ENCODE measurements around the gene MED13L. TPM values are rescaled to one million over a fixed set of nuclear protein-coding genes. Genes with fewer than 3 reads are reported as not detected.

Gene MED13L
- total RNA-seq, 1 experiment from 2014 or later = 80.5 TPM

DNA sequence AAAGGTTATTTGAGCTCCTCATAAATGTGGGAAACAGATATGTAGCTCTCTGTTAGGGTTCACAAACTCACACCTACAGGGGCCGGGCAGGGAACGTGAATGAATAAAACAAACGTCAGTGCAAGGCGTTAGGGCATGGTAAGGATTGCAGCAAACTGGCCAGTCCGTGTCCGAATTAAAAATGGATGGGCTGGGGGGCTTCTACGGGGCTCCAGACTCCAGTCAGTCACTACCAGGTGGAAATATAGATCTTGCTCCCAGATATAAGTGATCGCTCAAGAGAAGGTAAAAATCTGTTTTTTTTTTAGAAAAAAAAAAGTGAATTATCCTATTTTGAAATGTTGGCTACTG, 333.1 kb downstream of the MED13L start:
- Mint-ChIP-seq H3K27ac (no peak overlapping the region), H3K27me3 (ENCODE audit: low read depth) (peaks cover 6% of the 10 kb centered on the region), H3K4me3 (no peak overlapping the region), H3K4me1 (peaks cover 9% of the 10 kb centered on the region), H3K9me3 (no peaks in the 10 kb centered on the region), H3K36me3 (no peaks in the 10 kb centered on the region)
- POLR2A ChIA-PET = no interaction called here
- DNase-seq (ENCODE audit: low spot score) = no peak
- CTCF ChIA-PET = interaction anchor here (1.1 kb wide), 1 partner anchor 13 kb away, joined by 3 read pairs; no protein-coding TSS in a partner anchor
- TF ChIP-seq ZNF671 (CRISPR knock-in tag; IDR thresholded peaks at IDR 0.05) (no peak), EMX1 (CRISPR knock-in tag; IDR thresholded peaks at IDR 0.05) (no peak), ZBTB21 (CRISPR knock-in tag; IDR thresholded peaks at IDR 0.05; ENCODE audit: borderline replicate concordance) (no peak), TP53 (CRISPR knock-in tag; IDR thresholded peaks at IDR 0.05) (no peak), ZNF232 (CRISPR knock-in tag; IDR thresholded peaks at IDR 0.05) (no peak)
- TF ChIP-seq, protein P1, sequence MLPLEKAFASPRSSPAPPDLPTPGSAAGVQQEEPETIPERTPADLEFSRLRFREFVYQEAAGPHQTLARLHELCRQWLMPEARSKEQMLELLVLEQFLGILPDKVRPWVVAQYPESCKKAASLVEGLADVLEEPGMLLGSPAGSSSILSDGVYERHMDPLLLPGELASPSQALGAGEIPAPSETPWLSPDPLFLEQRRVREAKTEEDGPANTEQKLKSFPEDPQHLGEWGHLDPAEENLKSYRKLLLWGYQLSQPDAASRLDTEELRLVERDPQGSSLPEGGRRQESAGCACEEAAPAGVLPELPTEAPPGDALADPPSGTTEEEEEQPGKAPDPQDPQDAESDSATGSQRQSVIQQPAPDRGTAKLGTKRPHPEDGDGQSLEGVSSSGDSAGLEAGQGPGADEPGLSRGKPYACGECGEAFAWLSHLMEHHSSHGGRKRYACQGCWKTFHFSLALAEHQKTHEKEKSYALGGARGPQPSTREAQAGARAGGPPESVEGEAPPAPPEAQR (CRISPR knock-in tag; IDR thresholded peaks at IDR 0.05) = no peak
- TF ChIP-seq, protein P2, sequence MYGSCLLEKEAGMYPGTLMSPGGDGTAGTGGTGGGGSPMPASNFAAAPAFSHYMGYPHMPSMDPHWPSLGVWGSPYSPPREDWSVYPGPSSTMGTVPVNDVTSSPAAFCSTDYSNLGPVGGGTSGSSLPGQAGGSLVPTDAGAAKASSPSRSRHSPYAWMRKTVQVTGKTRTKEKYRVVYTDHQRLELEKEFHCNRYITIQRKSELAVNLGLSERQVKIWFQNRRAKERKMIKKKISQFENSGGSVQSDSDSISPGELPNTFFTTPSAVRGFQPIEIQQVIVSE (CRISPR knock-in tag; IDR thresholded peaks at IDR 0.05; ENCODE audit: borderline replicate concordance) = no peak
- TF ChIP-seq, protein P3, sequence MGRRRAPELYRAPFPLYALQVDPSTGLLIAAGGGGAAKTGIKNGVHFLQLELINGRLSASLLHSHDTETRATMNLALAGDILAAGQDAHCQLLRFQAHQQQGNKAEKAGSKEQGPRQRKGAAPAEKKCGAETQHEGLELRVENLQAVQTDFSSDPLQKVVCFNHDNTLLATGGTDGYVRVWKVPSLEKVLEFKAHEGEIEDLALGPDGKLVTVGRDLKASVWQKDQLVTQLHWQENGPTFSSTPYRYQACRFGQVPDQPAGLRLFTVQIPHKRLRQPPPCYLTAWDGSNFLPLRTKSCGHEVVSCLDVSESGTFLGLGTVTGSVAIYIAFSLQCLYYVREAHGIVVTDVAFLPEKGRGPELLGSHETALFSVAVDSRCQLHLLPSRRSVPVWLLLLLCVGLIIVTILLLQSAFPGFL (CRISPR knock-in tag; IDR thresholded peaks at IDR 0.05; ENCODE audit: borderline replicate concordance) = no peak
- TF ChIP-seq, protein P4, sequence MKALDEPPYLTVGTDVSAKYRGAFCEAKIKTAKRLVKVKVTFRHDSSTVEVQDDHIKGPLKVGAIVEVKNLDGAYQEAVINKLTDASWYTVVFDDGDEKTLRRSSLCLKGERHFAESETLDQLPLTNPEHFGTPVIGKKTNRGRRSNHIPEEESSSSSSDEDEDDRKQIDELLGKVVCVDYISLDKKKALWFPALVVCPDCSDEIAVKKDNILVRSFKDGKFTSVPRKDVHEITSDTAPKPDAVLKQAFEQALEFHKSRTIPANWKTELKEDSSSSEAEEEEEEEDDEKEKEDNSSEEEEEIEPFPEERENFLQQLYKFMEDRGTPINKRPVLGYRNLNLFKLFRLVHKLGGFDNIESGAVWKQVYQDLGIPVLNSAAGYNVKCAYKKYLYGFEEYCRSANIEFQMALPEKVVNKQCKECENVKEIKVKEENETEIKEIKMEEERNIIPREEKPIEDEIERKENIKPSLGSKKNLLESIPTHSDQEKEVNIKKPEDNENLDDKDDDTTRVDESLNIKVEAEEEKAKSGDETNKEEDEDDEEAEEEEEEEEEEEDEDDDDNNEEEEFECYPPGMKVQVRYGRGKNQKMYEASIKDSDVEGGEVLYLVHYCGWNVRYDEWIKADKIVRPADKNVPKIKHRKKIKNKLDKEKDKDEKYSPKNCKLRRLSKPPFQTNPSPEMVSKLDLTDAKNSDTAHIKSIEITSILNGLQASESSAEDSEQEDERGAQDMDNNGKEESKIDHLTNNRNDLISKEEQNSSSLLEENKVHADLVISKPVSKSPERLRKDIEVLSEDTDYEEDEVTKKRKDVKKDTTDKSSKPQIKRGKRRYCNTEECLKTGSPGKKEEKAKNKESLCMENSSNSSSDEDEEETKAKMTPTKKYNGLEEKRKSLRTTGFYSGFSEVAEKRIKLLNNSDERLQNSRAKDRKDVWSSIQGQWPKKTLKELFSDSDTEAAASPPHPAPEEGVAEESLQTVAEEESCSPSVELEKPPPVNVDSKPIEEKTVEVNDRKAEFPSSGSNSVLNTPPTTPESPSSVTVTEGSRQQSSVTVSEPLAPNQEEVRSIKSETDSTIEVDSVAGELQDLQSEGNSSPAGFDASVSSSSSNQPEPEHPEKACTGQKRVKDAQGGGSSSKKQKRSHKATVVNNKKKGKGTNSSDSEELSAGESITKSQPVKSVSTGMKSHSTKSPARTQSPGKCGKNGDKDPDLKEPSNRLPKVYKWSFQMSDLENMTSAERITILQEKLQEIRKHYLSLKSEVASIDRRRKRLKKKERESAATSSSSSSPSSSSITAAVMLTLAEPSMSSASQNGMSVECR (CRISPR knock-in tag; IDR thresholded peaks at IDR 0.05; ENCODE audit: borderline replicate concordance) = no peak
- TF ChIP-seq, protein P5, sequence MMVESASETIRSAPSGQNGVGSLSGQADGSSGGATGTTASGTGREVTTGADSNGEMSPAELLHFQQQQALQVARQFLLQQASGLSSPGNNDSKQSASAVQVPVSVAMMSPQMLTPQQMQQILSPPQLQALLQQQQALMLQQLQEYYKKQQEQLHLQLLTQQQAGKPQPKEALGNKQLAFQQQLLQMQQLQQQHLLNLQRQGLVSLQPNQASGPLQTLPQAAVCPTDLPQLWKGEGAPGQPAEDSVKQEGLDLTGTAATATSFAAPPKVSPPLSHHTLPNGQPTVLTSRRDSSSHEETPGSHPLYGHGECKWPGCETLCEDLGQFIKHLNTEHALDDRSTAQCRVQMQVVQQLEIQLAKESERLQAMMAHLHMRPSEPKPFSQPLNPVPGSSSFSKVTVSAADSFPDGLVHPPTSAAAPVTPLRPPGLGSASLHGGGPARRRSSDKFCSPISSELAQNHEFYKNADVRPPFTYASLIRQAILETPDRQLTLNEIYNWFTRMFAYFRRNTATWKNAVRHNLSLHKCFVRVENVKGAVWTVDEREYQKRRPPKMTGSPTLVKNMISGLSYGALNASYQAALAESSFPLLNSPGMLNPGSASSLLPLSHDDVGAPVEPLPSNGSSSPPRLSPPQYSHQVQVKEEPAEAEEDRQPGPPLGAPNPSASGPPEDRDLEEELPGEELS (CRISPR knock-in tag; IDR thresholded peaks at IDR 0.05) = no peak
- no peak for ATAC-seq

DNA sequence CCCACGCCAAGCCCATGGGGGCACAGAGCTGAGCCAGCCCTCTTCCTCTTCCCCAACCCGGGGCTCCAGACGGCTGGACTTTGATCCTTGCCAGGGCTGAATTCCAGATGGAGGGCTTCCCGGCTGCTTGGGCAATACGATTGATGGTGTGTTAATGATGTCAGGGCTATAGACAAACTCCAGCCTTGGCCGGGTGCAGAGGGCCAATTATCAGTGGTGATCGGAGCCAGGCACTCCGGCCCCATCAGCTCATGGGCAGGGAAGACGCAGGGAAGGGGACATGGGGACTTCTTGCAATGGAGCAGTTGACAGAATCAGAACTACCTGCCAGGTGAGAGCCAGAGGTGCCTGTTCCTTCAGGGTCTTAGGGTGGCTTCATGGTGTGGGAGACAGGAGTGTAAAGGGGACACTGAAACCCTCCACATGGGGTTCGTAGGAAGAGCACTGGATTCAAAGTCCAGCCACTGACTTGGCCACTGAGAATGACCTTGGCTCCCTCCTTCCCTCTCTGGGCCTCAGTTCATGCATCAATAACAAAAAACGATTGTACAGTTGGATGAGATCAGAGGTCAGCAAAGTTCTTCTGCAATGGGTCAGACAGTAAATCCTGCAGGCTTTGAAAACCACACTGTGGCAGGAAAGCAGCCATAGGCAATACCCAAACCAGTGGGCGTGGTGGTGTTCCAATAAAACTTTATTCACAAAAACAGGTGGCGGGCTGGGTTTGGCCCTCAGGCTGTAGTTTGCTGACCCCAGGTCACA, 333.7 kb downstream of the MED13L start:
- Mint-ChIP-seq H3K9me3 (peaks cover 5% of the 10 kb centered on the region), H3K36me3 (peaks cover 5% of the 10 kb centered on the region), H3K27me3 (ENCODE audit: low read depth) (peaks cover 2% of the 10 kb centered on the region; the same call in 1 of the 2 replicates), H3K4me3 (no peak overlapping the region), H3K4me1 (peaks cover 9% of the 10 kb centered on the region), H3K27ac (no peak overlapping the region)
- ATAC-seq (no peak), DNase-seq (ENCODE audit: low spot score) (no peak)
- ChIA-PET CTCF (no interaction called here), POLR2A (no interaction called here)
- TF ChIP-seq, protein P6, sequence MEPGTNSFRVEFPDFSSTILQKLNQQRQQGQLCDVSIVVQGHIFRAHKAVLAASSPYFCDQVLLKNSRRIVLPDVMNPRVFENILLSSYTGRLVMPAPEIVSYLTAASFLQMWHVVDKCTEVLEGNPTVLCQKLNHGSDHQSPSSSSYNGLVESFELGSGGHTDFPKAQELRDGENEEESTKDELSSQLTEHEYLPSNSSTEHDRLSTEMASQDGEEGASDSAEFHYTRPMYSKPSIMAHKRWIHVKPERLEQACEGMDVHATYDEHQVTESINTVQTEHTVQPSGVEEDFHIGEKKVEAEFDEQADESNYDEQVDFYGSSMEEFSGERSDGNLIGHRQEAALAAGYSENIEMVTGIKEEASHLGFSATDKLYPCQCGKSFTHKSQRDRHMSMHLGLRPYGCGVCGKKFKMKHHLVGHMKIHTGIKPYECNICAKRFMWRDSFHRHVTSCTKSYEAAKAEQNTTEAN (CRISPR knock-in tag; IDR thresholded peaks at IDR 0.05) = no peak
- TF ChIP-seq, protein P7, sequence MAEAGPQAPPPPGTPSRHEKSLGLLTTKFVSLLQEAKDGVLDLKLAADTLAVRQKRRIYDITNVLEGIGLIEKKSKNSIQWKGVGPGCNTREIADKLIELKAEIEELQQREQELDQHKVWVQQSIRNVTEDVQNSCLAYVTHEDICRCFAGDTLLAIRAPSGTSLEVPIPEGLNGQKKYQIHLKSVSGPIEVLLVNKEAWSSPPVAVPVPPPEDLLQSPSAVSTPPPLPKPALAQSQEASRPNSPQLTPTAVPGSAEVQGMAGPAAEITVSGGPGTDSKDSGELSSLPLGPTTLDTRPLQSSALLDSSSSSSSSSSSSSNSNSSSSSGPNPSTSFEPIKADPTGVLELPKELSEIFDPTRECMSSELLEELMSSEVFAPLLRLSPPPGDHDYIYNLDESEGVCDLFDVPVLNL (CRISPR knock-in tag; IDR thresholded peaks at IDR 0.05; ENCODE audit: borderline replicate concordance, low read depth) = no peak
- TF ChIP-seq NFYB (CRISPR knock-in tag; conservative IDR thresholded peaks at IDR 0.05; ENCODE audit: low read depth) (no peak), GABPB1 (CRISPR knock-in tag; IDR thresholded peaks at IDR 0.05) (peak; percentile 22; the same call in 1 of the 2 replicates), MYBL2 (CRISPR knock-in tag; IDR thresholded peaks at IDR 0.05) (no peak)
- TF ChIP-seq, protein P8, sequence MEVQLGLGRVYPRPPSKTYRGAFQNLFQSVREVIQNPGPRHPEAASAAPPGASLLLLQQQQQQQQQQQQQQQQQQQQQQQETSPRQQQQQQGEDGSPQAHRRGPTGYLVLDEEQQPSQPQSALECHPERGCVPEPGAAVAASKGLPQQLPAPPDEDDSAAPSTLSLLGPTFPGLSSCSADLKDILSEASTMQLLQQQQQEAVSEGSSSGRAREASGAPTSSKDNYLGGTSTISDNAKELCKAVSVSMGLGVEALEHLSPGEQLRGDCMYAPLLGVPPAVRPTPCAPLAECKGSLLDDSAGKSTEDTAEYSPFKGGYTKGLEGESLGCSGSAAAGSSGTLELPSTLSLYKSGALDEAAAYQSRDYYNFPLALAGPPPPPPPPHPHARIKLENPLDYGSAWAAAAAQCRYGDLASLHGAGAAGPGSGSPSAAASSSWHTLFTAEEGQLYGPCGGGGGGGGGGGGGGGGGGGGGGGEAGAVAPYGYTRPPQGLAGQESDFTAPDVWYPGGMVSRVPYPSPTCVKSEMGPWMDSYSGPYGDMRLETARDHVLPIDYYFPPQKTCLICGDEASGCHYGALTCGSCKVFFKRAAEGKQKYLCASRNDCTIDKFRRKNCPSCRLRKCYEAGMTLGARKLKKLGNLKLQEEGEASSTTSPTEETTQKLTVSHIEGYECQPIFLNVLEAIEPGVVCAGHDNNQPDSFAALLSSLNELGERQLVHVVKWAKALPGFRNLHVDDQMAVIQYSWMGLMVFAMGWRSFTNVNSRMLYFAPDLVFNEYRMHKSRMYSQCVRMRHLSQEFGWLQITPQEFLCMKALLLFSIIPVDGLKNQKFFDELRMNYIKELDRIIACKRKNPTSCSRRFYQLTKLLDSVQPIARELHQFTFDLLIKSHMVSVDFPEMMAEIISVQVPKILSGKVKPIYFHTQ (CRISPR knock-in tag; IDR thresholded peaks at IDR 0.05) = no peak

All from WTC11 (cell line).